GM12875 (cell line): ENCODE data around the gene FAU.

Source experiments
- H3K4me3 ChIP-seq: one replicate; pipeline ENCODE4 v1.5.1; 2011; ENCODE audit warnings: low read depth, low read length, control low read depth
- TF ChIP-seq, protein P1 (sequence below): IDR thresholded peaks from 2 replicates; pipeline ENCODE4 v1.5.1; 2011; ENCODE audit warnings: low read depth, mild to moderate bottlenecking, control low read depth, inconsistent platforms, low read length, moderate library complexity, borderline replicate concordance; ENCODE audit not compliant: insufficient read depth

FAU gene

GRCh38 chr11:65083834-65084597, 37.9 kb downstream of the FAU start, which contains the start of the genes CDCA5 and ZFPL1:
TSS of gene CDCA5 (minus strand) at chr11:65084040. CDS start at chr11:65083978, 62 bp downstream.
TSS of gene ZFPL1 (plus strand) at chr11:65084222. CDS start at chr11:65084699, 477 bp downstream.
- TF ChIP-seq, protein P1, sequence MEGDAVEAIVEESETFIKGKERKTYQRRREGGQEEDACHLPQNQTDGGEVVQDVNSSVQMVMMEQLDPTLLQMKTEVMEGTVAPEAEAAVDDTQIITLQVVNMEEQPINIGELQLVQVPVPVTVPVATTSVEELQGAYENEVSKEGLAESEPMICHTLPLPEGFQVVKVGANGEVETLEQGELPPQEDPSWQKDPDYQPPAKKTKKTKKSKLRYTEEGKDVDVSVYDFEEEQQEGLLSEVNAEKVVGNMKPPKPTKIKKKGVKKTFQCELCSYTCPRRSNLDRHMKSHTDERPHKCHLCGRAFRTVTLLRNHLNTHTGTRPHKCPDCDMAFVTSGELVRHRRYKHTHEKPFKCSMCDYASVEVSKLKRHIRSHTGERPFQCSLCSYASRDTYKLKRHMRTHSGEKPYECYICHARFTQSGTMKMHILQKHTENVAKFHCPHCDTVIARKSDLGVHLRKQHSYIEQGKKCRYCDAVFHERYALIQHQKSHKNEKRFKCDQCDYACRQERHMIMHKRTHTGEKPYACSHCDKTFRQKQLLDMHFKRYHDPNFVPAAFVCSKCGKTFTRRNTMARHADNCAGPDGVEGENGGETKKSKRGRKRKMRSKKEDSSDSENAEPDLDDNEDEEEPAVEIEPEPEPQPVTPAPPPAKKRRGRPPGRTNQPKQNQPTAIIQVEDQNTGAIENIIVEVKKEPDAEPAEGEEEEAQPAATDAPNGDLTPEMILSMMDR = no peak
- H3K4me3 ChIP-seq = peak within 1 kb of the TSS; percentile 84

- peak overlapping the region; percentile 84 for H3K4me3 ChIP-seq
- TF ChIP-seq, protein P1 = no peak
Observed at GRCh38 chr11:65083134-65083833, 38.6 kb downstream of the FAU start.

DNA sequence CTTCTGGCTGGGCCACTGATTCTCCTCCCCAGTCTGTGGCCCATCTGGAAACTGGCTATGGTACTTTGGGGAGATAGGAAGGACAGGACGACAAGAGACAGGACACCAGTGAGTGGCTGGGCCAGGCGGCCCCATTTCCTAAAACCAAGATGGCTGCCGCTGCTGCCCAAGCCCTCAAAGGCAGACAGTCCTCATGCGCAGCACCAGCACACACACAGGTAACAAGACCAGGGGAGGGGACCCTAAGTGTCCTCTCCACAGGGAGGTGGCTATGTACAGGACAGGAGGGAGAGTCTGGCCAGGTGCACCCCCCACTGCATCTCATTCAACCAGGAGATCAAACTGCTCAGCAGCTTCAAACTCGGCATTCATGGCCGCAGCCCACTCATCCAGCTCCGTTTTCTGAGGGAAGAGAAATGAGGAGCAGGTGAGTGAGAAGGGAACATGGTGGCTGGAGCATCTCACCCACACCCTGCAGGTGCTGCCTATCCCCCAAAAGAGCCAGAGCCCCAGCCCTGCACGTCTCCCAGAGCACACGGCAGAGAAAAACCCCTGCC, 43.1 kb downstream of the FAU start:
- TF ChIP-seq, protein P1 = no peak
- H3K4me3 ChIP-seq = peak overlapping the region; percentile 12

- H3K4me3 ChIP-seq = no peak overlapping the region
- TF ChIP-seq, protein P1 = peak; percentile 88
Observed at GRCh38 chr11:65078151-65078550, 43.8 kb downstream of the FAU start.

GRCh38 chr11:65077451-65077850, 44.5 kb downstream of the FAU start:
- no peak overlapping the region for H3K4me3 ChIP-seq
- TF ChIP-seq, protein P1 = no peak

GRCh38 chr11:65072631-65072966, 49.3 kb downstream of the FAU start:
- TF ChIP-seq, protein P1 = no peak
- H3K4me3 ChIP-seq = no peak overlapping the region
